GM19452 (cell line): ENCODE measurements around the gene ANKZF1.

ENCODE experiments used
- ATAC-seq: cut with Tn5 transposase; IDR thresholded peaks from one replicate; pipeline ENCODE4 v1.9.1; 2021; ENCODE audit not compliant: unreplicated experiment

Gene ANKZF1

GRCh38 chr2:219280651-219281050 is 51.0 kb downstream of the ANKZF1 start:
- no peak for ATAC-seq

GRCh38 chr2:219281588-219281987 is 52.0 kb downstream of the ANKZF1 start:
- no peak for ATAC-seq

GRCh38 chr2:219282375-219282774 is 52.8 kb downstream of the ANKZF1 start:
- no peak for ATAC-seq

GRCh38 chr2:219282943-219283581 is 53.5 kb downstream of the ANKZF1 start:
- ATAC-seq, result no peak

GRCh38 chr2:219284501-219285372 is 55.1 kb downstream of the ANKZF1 start:
- ATAC-seq, result no peak

GRCh38 chr2:219285373-219285735 is 55.7 kb downstream of the ANKZF1 start:
- no peak for ATAC-seq

GRCh38 chr2:219285894-219286425 is 56.4 kb downstream of the ANKZF1 start:
- ATAC-seq, result no peak
